Activated B cell treated with CpG ODN at 0.5 μM for 24 hours (primary cell): ENCODE data around the gene MUC2. TPM values are rescaled to one million over a fixed set of nuclear protein-coding genes. Genes with fewer than 3 reads are reported as not detected.

Source experiments
- ATAC-seq: fragments of 200-7000 bp; cut with Tn5 transposase; one replicate; pipeline ENCODE4 v1.10.0; 2021; ENCODE audit warnings: low read depth, mild to moderate bottlenecking, moderate library complexity
- CTCF ChIA-PET: fragments of 350-600 bp; sonication (Branson Sonifier 250); formaldehyde crosslinking; loops from one replicate; lab custom pipeline; 2021; ENCODE audit warnings: antibody characterized with exemption; lab: Charles Lee
- POLR2A ChIA-PET: fragments of 350-600 bp; sonication (Branson Sonifier 250); formaldehyde crosslinking; loops from one replicate; lab custom pipeline; 2021; ENCODE audit warnings: antibody characterized with exemption; lab: Charles Lee
- DNase-seq: peaks from one replicate; pipeline ENCODE4 v3.0.0; 2022
- H3K27ac Mint-ChIP-seq: one replicate; pipeline ENCODE4 v1.8.0; 2020; ENCODE audit warnings: mixed read lengths
- H3K27me3 Mint-ChIP-seq: one replicate; pipeline ENCODE4 v1.8.0; 2021; ENCODE audit warnings: mixed read lengths
- H3K36me3 Mint-ChIP-seq: one replicate; pipeline ENCODE4 v1.8.0; 2021; ENCODE audit warnings: low read depth, mixed read lengths
- H3K4me1 Mint-ChIP-seq: one replicate; pipeline ENCODE4 v1.8.0; 2021; ENCODE audit warnings: mixed read lengths
- H3K4me3 Mint-ChIP-seq: one replicate; pipeline ENCODE4 v1.8.0; 2020; ENCODE audit warnings: mild to moderate bottlenecking, mixed read lengths
- H3K9me3 Mint-ChIP-seq: one replicate; pipeline ENCODE4 v1.8.0; 2020; ENCODE audit warnings: mixed read lengths
- intact Hi-C: fragments of 100-400 bp; cut with micrococcal nuclease; formaldehyde crosslinking; loops from one replicate; pipeline ENCODE4 v1.15.1; 2024
- total RNA-seq: library from RNA; stranded (reverse); gene quantifications from 2 replicates; pipeline ENCODE4 v1.2.3, GENCODE V29; 2022
- TF ChIP-seq, protein P1 (sequence below): fragments of 200-600 bp; IDR thresholded peaks from one replicate; pipeline ENCODE4 v1.8.0; 2022; ENCODE audit warnings: antibody characterized with exemption, mild to moderate bottlenecking

The MUC2 gene
- total RNA-seq, 1 donor from 2014 or later = not detected

GRCh38 chr11:1049911-1050580, 24.6 kb upstream of the MUC2 start:
- ChIA-PET CTCF (interaction anchor here (2.4 kb wide), 1 partner anchor 202 kb away, joined by 11 read pairs; no protein-coding TSS in a partner anchor), POLR2A (no interaction called here)
- Mint-ChIP-seq H3K27ac (no peak overlapping the region), H3K4me1 (no peaks in the 10 kb centered on the region), H3K9me3 (peaks cover 1% of the 10 kb centered on the region), H3K36me3 (no peaks in the 10 kb centered on the region), H3K4me3 (no peak overlapping the region), H3K27me3 (peaks cover 10% of the 10 kb centered on the region)
- intact Hi-C loops = loop anchor here (2.0 kb wide), 1 partner anchor 139 kb away; the partner anchor contains the start of gene CHID1
- DNase-seq (no peak), ATAC-seq (no peak)
- TF ChIP-seq, protein P1, sequence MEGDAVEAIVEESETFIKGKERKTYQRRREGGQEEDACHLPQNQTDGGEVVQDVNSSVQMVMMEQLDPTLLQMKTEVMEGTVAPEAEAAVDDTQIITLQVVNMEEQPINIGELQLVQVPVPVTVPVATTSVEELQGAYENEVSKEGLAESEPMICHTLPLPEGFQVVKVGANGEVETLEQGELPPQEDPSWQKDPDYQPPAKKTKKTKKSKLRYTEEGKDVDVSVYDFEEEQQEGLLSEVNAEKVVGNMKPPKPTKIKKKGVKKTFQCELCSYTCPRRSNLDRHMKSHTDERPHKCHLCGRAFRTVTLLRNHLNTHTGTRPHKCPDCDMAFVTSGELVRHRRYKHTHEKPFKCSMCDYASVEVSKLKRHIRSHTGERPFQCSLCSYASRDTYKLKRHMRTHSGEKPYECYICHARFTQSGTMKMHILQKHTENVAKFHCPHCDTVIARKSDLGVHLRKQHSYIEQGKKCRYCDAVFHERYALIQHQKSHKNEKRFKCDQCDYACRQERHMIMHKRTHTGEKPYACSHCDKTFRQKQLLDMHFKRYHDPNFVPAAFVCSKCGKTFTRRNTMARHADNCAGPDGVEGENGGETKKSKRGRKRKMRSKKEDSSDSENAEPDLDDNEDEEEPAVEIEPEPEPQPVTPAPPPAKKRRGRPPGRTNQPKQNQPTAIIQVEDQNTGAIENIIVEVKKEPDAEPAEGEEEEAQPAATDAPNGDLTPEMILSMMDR = no peak

DNA sequence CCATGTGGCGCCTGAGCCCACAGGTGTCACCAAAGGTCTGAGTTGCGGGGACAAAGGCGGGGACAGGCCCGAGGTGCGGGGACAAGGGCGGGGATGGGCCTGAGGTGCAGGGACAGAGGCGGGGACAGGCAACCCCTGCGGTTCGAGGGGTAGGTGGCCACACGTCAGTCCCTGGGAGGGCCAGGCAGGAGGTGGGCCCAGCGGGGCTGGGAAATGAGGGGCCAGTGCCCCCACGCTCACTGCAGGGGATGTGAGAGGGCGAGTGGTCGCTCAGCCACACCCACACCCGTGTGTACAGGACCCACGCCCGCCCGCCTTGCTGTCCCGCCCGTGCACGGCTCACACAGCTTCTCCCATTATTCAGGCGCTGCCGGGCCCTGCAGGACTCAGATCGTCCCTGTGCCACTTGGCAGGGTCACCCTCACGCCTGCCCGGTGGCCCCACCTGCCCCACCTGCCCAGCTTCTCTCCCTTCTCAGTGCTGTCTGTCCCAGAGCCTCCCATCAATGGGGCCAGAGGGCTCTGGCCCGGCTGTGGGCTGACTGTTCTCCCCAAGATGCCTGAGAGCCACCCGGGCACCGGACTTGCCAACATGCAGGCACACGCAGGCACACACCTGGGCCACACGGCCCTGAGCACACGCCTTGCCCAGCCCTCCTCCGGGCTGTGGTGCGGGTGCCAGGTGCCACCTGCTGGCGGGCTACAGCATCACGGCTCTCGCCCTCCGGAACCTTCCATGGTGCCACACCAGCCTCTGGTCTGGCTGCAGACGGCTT, 23.9 kb upstream of the MUC2 start:
- ATAC-seq (peak; percentile 100), DNase-seq (peak; percentile 63)
- H3K4me3 Mint-ChIP-seq = no peak overlapping the region
- intact Hi-C loops = loop anchor here (1.0 to 2.0 kb wide), 2 partner anchors 125 to 140 kb away; partner anchors contain the start of genes AP2A2 and CHID1
- H3K4me1 Mint-ChIP-seq = no peaks in the 10 kb centered on the region
- H3K9me3 Mint-ChIP-seq = no peaks in the 10 kb centered on the region
- POLR2A ChIA-PET = no interaction called here
- H3K36me3 Mint-ChIP-seq = no peaks in the 10 kb centered on the region
- H3K27me3 Mint-ChIP-seq = peaks cover 12% of the 10 kb centered on the region
- H3K27ac Mint-ChIP-seq = no peak overlapping the region
- CTCF ChIA-PET = interaction anchor here (2.4 kb wide), 1 partner anchor 203 kb away, joined by 11 read pairs; no protein-coding TSS in a partner anchor
- TF ChIP-seq, protein P1 = no peak

DNA sequence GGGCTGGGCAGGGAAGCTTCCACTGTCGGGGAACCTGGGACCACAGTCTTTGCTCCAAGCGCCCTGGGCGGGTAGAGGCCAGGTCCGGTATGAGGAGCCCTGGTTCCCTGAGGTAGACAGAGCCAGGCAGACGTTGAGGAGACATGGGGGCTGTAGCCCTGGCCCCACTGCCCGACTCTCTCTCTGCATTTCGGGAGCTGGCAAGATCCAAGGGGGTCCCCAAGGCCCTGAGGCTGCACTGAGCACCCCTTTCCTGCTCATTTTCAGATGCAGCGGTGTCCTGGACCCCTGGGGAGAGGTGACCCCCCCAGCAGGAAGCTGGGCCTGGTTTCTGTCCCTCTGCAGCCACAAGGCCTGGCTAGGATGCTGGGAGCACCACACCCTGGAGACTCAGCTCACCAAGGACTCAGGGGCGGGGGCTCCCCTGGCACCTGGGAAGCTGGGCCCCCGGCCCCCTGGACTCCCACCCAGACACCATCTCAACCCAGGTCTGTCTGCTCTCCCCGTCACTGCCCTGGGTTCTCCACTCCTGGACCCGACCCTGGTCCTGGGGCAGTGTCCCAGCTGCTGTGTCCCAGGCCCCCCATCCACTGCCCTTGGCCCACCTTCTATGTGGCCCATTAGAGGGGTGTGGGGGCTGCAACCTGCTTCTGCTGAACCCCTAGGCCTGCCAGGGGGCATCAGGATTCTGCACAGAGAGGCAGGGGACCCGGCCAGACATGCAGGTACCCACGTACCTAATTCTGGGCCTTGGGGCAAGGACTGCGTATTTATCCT, 23.1 kb upstream of the MUC2 start:
- intact Hi-C loops = loop anchor here (1.0 to 2.0 kb wide), 2 partner anchors 126 to 141 kb away; partner anchors contain the start of genes AP2A2 and CHID1
- POLR2A ChIA-PET = no interaction called here
- CTCF ChIA-PET = interaction anchor here (2.4 kb wide), 1 partner anchor 204 kb away, joined by 11 read pairs; no protein-coding TSS in a partner anchor
- H3K4me3 Mint-ChIP-seq = no peak overlapping the region
- H3K27ac Mint-ChIP-seq = no peak overlapping the region
- H3K27me3 Mint-ChIP-seq = peaks cover 12% of the 10 kb centered on the region
- DNase-seq (no peak), ATAC-seq (no peak)
- H3K36me3 Mint-ChIP-seq = no peaks in the 10 kb centered on the region
- H3K4me1 Mint-ChIP-seq = no peaks in the 10 kb centered on the region
- TF ChIP-seq, protein P1 = no peak
- no peaks in the 10 kb centered on the region for H3K9me3 Mint-ChIP-seq

GRCh38 chr11:1052133-1053011, 22.3 kb upstream of the MUC2 start:
- Mint-ChIP-seq H3K27me3 (peaks cover 9% of the 10 kb centered on the region), H3K9me3 (no peaks in the 10 kb centered on the region), H3K4me3 (no peak overlapping the region), H3K4me1 (no peaks in the 10 kb centered on the region), H3K36me3 (no peaks in the 10 kb centered on the region), H3K27ac (no peak overlapping the region)
- ChIA-PET CTCF (interaction anchor here (0.9 to 2.4 kb wide), 2 partner anchors 204 to 205 kb away, joined by 4 to 11 read pairs; no protein-coding TSS in a partner anchor), POLR2A (no interaction called here)
- DNase-seq (no peak), ATAC-seq (no peak)
- intact Hi-C loops = no loop called here
- TF ChIP-seq, protein P1 = no peak
